Loucy (cell line): ENCODE data around the gene ANKRD63.

Source experiments
- H2AFZ ChIP-seq: fragments of 200-600 bp; sonication (generic); 2 replicates; pipeline ENCODE4 v1.6.0; 2016; ENCODE audit warnings: antibody characterized with exemption, mild to moderate bottlenecking, low read length, moderate library complexity
- H3F3A ChIP-seq: fragments of 200-600 bp; 2 replicates; pipeline ENCODE4 v1.6.0; 2016; ENCODE audit warnings: antibody characterized with exemption, low read depth, mild to moderate bottlenecking
- H3K27me3 ChIP-seq: fragments of 200-600 bp; sonication (generic); 2 replicates; pipeline ENCODE4 v1.6.1; 2014; ENCODE audit warnings: low read length, mild to moderate bottlenecking; ENCODE audit not compliant: insufficient read depth, poor library complexity, severe bottlenecking
- H3K36me3 ChIP-seq: fragments of 200-600 bp; sonication (generic); 2 replicates; pipeline ENCODE4 v1.6.1; 2016; ENCODE audit warnings: low read length; ENCODE audit not compliant: insufficient read depth
- H3K4me1 ChIP-seq: fragments of 200-600 bp; sonication (generic); 2 replicates; pipeline ENCODE4 v1.5.1; 2014; ENCODE audit warnings: low read length, mild to moderate bottlenecking; ENCODE audit not compliant: insufficient read depth, poor library complexity, severe bottlenecking
- H3K4me2 ChIP-seq: fragments of 200-600 bp; sonication (generic); 2 replicates; pipeline ENCODE4 v1.6.0; 2014; ENCODE audit warnings: antibody characterized with exemption, low read length, low read depth, mild to moderate bottlenecking; ENCODE audit not compliant: poor library complexity, severe bottlenecking
- H3K4me3 ChIP-seq: fragments of 200-600 bp; sonication (generic); 2 replicates; pipeline ENCODE4 v1.5.1; 2014; ENCODE audit warnings: low read length, mild to moderate bottlenecking, mixed read lengths; ENCODE audit not compliant: poor library complexity, severe bottlenecking
- H3K79me2 ChIP-seq: fragments of 200-600 bp; sonication (generic); 2 replicates; pipeline ENCODE4 v1.6.1; 2014; ENCODE audit warnings: low read length; ENCODE audit not compliant: insufficient read depth
- H3K9ac ChIP-seq: fragments of 200-600 bp; sonication (generic); 2 replicates; pipeline ENCODE4 v1.6.0; 2014; ENCODE audit warnings: mild to moderate bottlenecking, low read depth, low read length, moderate library complexity; ENCODE audit not compliant: poor library complexity, severe bottlenecking
- H3K9me2 ChIP-seq: fragments of 200-600 bp; sonication (generic); replicated peaks from 2 replicates; pipeline ENCODE4 v1.6.1; 2016; ENCODE audit warnings: low read depth, low read length, mixed read lengths
- H3K9me3 ChIP-seq: fragments of 200-600 bp; sonication (generic); 2 replicates; pipeline ENCODE4 v1.6.1; 2014; ENCODE audit warnings: mild to moderate bottlenecking, antibody characterized with exemption, low read length, low read depth; ENCODE audit not compliant: insufficient read depth
- H4K20me1 ChIP-seq: fragments of 200-600 bp; sonication (generic); 2 replicates; pipeline ENCODE4 v1.6.0; 2014; ENCODE audit warnings: antibody characterized with exemption, low read length, mild to moderate bottlenecking; ENCODE audit not compliant: insufficient read depth, poor library complexity, severe bottlenecking
- EZH2phosphoT487 ChIP-seq: fragments of 200-600 bp; IDR thresholded peaks from 2 replicates; pipeline ENCODE4 v1.6.1; 2018; ENCODE audit warnings: antibody characterized with exemption, mild to moderate bottlenecking, moderate library complexity, borderline replicate concordance
- TF ChIP-seq, protein P1 (sequence below): fragments of 200-600 bp; sonication (generic); conservative IDR thresholded peaks from 2 replicates; pipeline ENCODE4 v1.5.1; 2014; ENCODE audit warnings: mild to moderate bottlenecking, antibody characterized with exemption, low read length

Gene ANKRD63

DNA sequence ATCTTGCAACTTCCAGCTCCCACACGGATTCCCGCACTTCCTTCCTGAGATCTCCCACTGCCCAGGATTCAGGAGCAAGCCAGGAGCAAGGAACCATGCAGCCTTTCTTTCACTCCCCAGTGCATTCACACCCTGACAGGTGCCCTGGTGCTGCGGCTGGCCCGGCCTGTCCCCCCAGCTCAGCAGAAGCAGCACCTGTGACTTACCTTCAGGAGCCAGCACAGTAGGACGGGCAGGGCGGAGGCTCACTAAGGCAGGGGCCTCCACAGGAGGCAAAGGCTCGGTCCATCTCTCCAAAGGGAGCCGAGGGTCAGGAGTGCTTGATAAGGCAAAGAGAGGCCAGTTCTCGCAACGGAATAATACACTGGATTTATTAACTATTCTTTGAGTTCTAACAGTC, 4.8 kb downstream of the ANKRD63 start:
- H3K4me1 ChIP-seq: peaks cover 18% of the 10 kb centered on the region

GRCh38 chr15:40277471-40277870, 5.4 kb downstream of the ANKRD63 start:
- no peaks in the 10 kb centered on the region for H3K9me2 ChIP-seq
- no peaks in the 10 kb centered on the region for H3K9me3 ChIP-seq
- H3K27me3 ChIP-seq: no peaks in the 10 kb centered on the region
- no peak overlapping the region for H3K4me2 ChIP-seq
- TF ChIP-seq EZH2phosphoT487: no peak
- TF ChIP-seq, protein P1, sequence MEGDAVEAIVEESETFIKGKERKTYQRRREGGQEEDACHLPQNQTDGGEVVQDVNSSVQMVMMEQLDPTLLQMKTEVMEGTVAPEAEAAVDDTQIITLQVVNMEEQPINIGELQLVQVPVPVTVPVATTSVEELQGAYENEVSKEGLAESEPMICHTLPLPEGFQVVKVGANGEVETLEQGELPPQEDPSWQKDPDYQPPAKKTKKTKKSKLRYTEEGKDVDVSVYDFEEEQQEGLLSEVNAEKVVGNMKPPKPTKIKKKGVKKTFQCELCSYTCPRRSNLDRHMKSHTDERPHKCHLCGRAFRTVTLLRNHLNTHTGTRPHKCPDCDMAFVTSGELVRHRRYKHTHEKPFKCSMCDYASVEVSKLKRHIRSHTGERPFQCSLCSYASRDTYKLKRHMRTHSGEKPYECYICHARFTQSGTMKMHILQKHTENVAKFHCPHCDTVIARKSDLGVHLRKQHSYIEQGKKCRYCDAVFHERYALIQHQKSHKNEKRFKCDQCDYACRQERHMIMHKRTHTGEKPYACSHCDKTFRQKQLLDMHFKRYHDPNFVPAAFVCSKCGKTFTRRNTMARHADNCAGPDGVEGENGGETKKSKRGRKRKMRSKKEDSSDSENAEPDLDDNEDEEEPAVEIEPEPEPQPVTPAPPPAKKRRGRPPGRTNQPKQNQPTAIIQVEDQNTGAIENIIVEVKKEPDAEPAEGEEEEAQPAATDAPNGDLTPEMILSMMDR: no peak
- no peaks in the 10 kb centered on the region for H3K79me2 ChIP-seq
- H3K36me3 ChIP-seq: no peaks in the 10 kb centered on the region
- no peak overlapping the region for H3K9ac ChIP-seq
- no peak overlapping the region for H2AFZ ChIP-seq
- H3F3A ChIP-seq: no peaks in the 10 kb centered on the region
- no peaks in the 10 kb centered on the region for H4K20me1 ChIP-seq
- H3K4me3 ChIP-seq: no peak overlapping the region
- H3K4me1 ChIP-seq: peaks cover 18% of the 10 kb centered on the region

More for the DNA sequence above, 4.8 kb downstream of the ANKRD63 start:
- H2AFZ ChIP-seq: no peak overlapping the region
- H3F3A ChIP-seq: no peaks in the 10 kb centered on the region
- H3K4me3 ChIP-seq: no peak overlapping the region
- TF ChIP-seq, protein P1: no peak
- TF ChIP-seq EZH2phosphoT487: no peak
- H3K36me3 ChIP-seq: no peaks in the 10 kb centered on the region
- no peak overlapping the region for H3K9ac ChIP-seq
- H3K4me2 ChIP-seq: no peak overlapping the region
- no peaks in the 10 kb centered on the region for H4K20me1 ChIP-seq
- H3K9me3 ChIP-seq: no peaks in the 10 kb centered on the region
- H3K9me2 ChIP-seq: no peaks in the 10 kb centered on the region
- no peaks in the 10 kb centered on the region for H3K27me3 ChIP-seq
- no peaks in the 10 kb centered on the region for H3K79me2 ChIP-seq

GRCh38 chr15:40276927-40277326, 5.9 kb downstream of the ANKRD63 start:
- peaks cover 18% of the 10 kb centered on the region for H3K4me1 ChIP-seq
- TF ChIP-seq, protein P1: no peak
- TF ChIP-seq EZH2phosphoT487: no peak
- no peak overlapping the region for H2AFZ ChIP-seq
- no peak overlapping the region for H3K4me2 ChIP-seq
- H3K79me2 ChIP-seq: no peaks in the 10 kb centered on the region
- H3K9me2 ChIP-seq: no peaks in the 10 kb centered on the region
- no peak overlapping the region for H3K4me3 ChIP-seq
- no peaks in the 10 kb centered on the region for H3K9me3 ChIP-seq
- no peaks in the 10 kb centered on the region for H3K36me3 ChIP-seq
- no peak overlapping the region for H3K9ac ChIP-seq
- no peaks in the 10 kb centered on the region for H4K20me1 ChIP-seq
- H3F3A ChIP-seq: no peaks in the 10 kb centered on the region
- no peaks in the 10 kb centered on the region for H3K27me3 ChIP-seq
